Chondrocyte (in vitro differentiated cells): ENCODE results near the gene AJAP1. TPM values are rescaled to one million over a fixed set of nuclear protein-coding genes. Genes with fewer than 3 reads are reported as not detected.

ENCODE experiments used
- DNase-seq: peaks from one replicate; pipeline ENCODE4 v3.0.0; 2021; ENCODE audit warnings: mixed read lengths, low spot score
- H3K27ac Mint-ChIP-seq: one replicate; pipeline ENCODE4 v1.8.0; 2021; ENCODE audit warnings: mild to moderate bottlenecking, moderate library complexity, mixed read lengths; ENCODE audit not compliant: unreplicated experiment
- H3K27me3 Mint-ChIP-seq: 2 replicates; pipeline ENCODE4 v1.8.0; 2021; ENCODE audit warnings: low read depth, mixed read lengths
- H3K36me3 Mint-ChIP-seq: 2 replicates; pipeline ENCODE4 v1.8.0; 2021; ENCODE audit warnings: low read depth, mixed read lengths
- H3K4me1 Mint-ChIP-seq: 2 replicates; pipeline ENCODE4 v1.8.0; 2021; ENCODE audit warnings: low read depth, mild to moderate bottlenecking, mixed read lengths
- H3K4me3 Mint-ChIP-seq: one replicate; pipeline ENCODE4 v1.8.0; 2021; ENCODE audit warnings: mild to moderate bottlenecking, moderate library complexity, mixed read lengths; ENCODE audit not compliant: unreplicated experiment
- H3K9me3 Mint-ChIP-seq: 2 replicates; pipeline ENCODE4 v1.8.0; 2021; ENCODE audit warnings: low read depth, mixed read lengths
- total RNA-seq: library from RNA; stranded (reverse); gene quantifications from 3 replicates; pipeline ENCODE4 v1.2.1, GENCODE V29; 2021
- TF ChIP-seq, protein P1 (sequence below): fragments of 200-600 bp; sonication (generic); IDR thresholded peaks from 2 replicates; pipeline ENCODE4 v1.5.0; 2021; ENCODE audit warnings: antibody characterized with exemption, mild to moderate bottlenecking, moderate library complexity

The AJAP1 gene
- total RNA-seq, 1 donor from 2014 or later: not detected

DNA sequence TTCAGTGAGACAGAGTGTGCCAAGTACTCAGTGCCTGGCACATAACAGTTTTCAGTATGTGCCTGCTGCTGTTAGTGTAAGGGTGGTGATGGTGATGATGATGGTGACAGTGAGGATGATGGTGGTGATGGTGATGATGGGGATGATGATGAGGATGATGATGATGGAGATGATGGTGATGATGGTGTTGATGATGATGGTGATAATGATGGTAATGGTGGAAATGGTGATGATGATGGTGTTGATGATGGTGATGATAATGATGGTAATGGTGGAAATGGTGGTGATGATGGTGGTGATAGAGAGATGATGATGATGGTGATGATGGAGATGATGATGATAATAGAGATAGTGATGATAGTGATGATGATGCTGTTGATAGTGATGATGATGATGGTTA lies 62.0 kb downstream of the AJAP1 start:
- Mint-ChIP-seq H3K27ac (no peak overlapping the region), H3K9me3 (peaks cover 17% of the 10 kb centered on the region), H3K36me3 (no peaks in the 10 kb centered on the region), H3K27me3 (peaks cover 2% of the 10 kb centered on the region), H3K4me3 (no peak overlapping the region), H3K4me1 (no peaks in the 10 kb centered on the region)
- TF ChIP-seq, protein P1, sequence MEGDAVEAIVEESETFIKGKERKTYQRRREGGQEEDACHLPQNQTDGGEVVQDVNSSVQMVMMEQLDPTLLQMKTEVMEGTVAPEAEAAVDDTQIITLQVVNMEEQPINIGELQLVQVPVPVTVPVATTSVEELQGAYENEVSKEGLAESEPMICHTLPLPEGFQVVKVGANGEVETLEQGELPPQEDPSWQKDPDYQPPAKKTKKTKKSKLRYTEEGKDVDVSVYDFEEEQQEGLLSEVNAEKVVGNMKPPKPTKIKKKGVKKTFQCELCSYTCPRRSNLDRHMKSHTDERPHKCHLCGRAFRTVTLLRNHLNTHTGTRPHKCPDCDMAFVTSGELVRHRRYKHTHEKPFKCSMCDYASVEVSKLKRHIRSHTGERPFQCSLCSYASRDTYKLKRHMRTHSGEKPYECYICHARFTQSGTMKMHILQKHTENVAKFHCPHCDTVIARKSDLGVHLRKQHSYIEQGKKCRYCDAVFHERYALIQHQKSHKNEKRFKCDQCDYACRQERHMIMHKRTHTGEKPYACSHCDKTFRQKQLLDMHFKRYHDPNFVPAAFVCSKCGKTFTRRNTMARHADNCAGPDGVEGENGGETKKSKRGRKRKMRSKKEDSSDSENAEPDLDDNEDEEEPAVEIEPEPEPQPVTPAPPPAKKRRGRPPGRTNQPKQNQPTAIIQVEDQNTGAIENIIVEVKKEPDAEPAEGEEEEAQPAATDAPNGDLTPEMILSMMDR: no peak
- no peak for DNase-seq

- Mint-ChIP-seq H3K36me3 (no peaks in the 10 kb centered on the region), H3K4me3 (no peak overlapping the region), H3K27ac (no peak overlapping the region), H3K9me3 (peaks cover 28% of the 10 kb centered on the region), H3K27me3 (no peaks in the 10 kb centered on the region), H3K4me1 (no peaks in the 10 kb centered on the region)
- no peak for DNase-seq
- TF ChIP-seq, protein P1: no peak
Observed at GRCh38 chr1:4718071-4718470, 63.7 kb downstream of the AJAP1 start.

- H3K4me1 Mint-ChIP-seq: no peaks in the 10 kb centered on the region
- H3K4me3 Mint-ChIP-seq: no peak overlapping the region
- no peaks in the 10 kb centered on the region for H3K36me3 Mint-ChIP-seq
- no peaks in the 10 kb centered on the region for H3K27me3 Mint-ChIP-seq
- DNase-seq: no peak
- H3K9me3 Mint-ChIP-seq: peaks cover 24% of the 10 kb centered on the region
- TF ChIP-seq, protein P1: no peak
- no peak overlapping the region for H3K27ac Mint-ChIP-seq
Observed at GRCh38 chr1:4723106-4723505, 68.7 kb downstream of the AJAP1 start.

DNA sequence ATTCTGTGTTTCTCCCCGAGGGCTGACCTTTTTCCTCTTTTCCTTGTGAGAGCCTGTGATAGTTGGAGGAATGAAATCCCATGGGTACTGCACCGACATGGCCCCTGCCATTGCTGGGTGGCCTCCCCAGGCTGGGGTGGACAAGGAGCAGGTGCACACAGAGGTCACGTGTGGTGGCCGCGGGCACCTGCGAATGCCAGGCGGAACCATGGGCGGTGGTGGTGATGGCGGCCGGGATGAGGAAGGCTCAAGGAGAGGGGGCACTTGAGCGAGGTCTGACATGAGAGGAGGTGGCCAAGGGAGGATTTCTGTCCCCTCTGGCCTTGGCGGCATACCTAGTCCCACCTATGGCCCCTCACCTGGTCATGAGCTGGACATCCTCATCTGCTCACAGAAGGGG lies 69.6 kb downstream of the AJAP1 start:
- H3K27ac Mint-ChIP-seq: no peak overlapping the region

GRCh38 chr1:4724695-4725250 lies 70.4 kb downstream of the AJAP1 start:
- DNase-seq: no peak
- H3K27me3 Mint-ChIP-seq: no peaks in the 10 kb centered on the region
- H3K4me3 Mint-ChIP-seq: no peak overlapping the region
- H3K4me1 Mint-ChIP-seq: no peaks in the 10 kb centered on the region
- TF ChIP-seq, protein P1: no peak
- no peaks in the 10 kb centered on the region for H3K36me3 Mint-ChIP-seq
- no peak overlapping the region for H3K27ac Mint-ChIP-seq
- H3K9me3 Mint-ChIP-seq: peaks cover 20% of the 10 kb centered on the region

More for the DNA sequence above, 69.6 kb downstream of the AJAP1 start:
- no peaks in the 10 kb centered on the region for H3K4me1 Mint-ChIP-seq
- H3K4me3 Mint-ChIP-seq: no peak overlapping the region
- DNase-seq: no peak
- TF ChIP-seq, protein P1: no peak
- no peaks in the 10 kb centered on the region for H3K36me3 Mint-ChIP-seq
- H3K27me3 Mint-ChIP-seq: no peaks in the 10 kb centered on the region
- H3K9me3 Mint-ChIP-seq: peaks cover 23% of the 10 kb centered on the region
